Measurements from ENCODE around the gene MRM3. TPM values are rescaled to one million over a fixed set of nuclear protein-coding genes. Genes with fewer than 3 reads are reported as not detected.

The MRM3 gene
- total RNA-seq, 2 experiments from 2014 or later, result 29.5 to 47.1 TPM

DNA sequence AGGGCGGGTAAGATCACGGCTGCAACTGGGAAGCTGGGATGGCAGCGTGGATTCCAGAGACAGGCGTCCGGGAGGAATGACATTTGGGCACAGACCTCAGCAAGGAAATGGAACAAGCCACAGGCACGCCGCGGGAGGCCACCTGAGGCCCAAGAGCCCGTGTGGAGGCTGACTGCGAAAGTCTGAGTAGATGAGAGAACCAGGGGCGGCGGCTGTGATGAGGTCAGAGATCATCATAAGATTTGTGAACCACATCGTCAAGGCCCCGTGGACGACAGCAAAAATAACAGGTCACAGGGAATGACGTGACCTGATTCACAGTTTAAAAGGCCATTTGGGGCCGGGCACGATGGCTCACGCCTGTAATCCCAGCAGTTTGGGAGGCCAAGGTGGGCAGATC is 48.2 kb downstream of the MRM3 start:
- Histone ChIP-seq H3K4me1 (ENCODE audit: insufficient read depth, low read length, poor library complexity, severe bottlenecking) (no peaks in the 10 kb centered on the region), H4K20me1 (ENCODE audit: insufficient read depth, low read length) (no peaks in the 10 kb centered on the region), H2AFZ (ENCODE audit: low read length) (no peak overlapping the region), H3K27ac (ENCODE audit: low read depth, low read length, poor library complexity, severe bottlenecking) (no peak overlapping the region), H3K36me3 (ENCODE audit: insufficient read depth, low read length) (no peaks in the 10 kb centered on the region), H3K4me3 (ENCODE audit: low read depth, low read length, poor library complexity, severe bottlenecking) (no peak overlapping the region), H3K9me2 (ENCODE audit: insufficient read depth, low read length) (no peaks in the 10 kb centered on the region), H3K79me2 (ENCODE audit: insufficient read depth, low read depth, low read length) (no peaks in the 10 kb centered on the region), H3K4me2 (ENCODE audit: low read length) (no peak overlapping the region), H3K9me3 (ENCODE audit: low read length) (no peaks in the 10 kb centered on the region)
- intact Hi-C loops (cut with micrococcal nuclease; ENCODE audit: unreplicated experiment), result no loop called here
- no TSS peak for BruUV-seq (replicated peaks)
- TF ChIP-seq, protein P1, sequence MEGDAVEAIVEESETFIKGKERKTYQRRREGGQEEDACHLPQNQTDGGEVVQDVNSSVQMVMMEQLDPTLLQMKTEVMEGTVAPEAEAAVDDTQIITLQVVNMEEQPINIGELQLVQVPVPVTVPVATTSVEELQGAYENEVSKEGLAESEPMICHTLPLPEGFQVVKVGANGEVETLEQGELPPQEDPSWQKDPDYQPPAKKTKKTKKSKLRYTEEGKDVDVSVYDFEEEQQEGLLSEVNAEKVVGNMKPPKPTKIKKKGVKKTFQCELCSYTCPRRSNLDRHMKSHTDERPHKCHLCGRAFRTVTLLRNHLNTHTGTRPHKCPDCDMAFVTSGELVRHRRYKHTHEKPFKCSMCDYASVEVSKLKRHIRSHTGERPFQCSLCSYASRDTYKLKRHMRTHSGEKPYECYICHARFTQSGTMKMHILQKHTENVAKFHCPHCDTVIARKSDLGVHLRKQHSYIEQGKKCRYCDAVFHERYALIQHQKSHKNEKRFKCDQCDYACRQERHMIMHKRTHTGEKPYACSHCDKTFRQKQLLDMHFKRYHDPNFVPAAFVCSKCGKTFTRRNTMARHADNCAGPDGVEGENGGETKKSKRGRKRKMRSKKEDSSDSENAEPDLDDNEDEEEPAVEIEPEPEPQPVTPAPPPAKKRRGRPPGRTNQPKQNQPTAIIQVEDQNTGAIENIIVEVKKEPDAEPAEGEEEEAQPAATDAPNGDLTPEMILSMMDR (conservative IDR thresholded peaks at IDR 0.05; ENCODE audit: low read length), result no peak
- no peak for TF ChIP-seq EZH2phosphoT487 (IDR thresholded peaks at IDR 0.05; ENCODE audit: borderline replicate concordance, low read depth, low read length)
- POLR2A ChIA-PET, result no interaction called here
- DNase-seq (ENCODE audit: low spot score), result no peak
- CTCF ChIA-PET (ENCODE audit: unreplicated experiment), result no interaction called here

DNA sequence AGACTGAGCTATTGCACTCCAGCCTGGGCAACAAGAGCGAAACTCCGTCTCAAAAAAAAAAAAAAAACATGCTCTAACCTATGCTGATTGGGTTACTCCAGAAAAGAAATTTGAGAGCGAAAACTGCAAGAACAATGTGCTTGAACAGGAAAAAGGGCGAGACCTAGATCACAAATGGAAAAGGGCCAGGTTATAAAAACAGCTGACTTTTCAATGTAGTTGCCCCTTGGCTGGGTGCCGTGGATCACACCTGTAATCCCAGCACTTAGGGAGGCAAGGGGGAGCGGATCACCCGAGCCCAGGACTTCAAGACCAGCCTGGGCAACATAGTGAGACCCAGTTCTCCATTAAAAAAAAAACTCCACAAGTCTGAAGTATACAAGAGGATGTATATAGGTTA is 48.8 kb downstream of the MRM3 start:
- POLR2A ChIA-PET, result no interaction called here
- Histone ChIP-seq H3K27ac (ENCODE audit: low read depth, low read length, poor library complexity, severe bottlenecking) (no peak overlapping the region), H3K79me2 (ENCODE audit: insufficient read depth, low read depth, low read length) (no peaks in the 10 kb centered on the region), H3K9me3 (ENCODE audit: low read length) (no peaks in the 10 kb centered on the region), H3K36me3 (ENCODE audit: insufficient read depth, low read length) (no peaks in the 10 kb centered on the region), H3K9me2 (ENCODE audit: insufficient read depth, low read length) (no peaks in the 10 kb centered on the region), H2AFZ (ENCODE audit: low read length) (no peak overlapping the region), H4K20me1 (ENCODE audit: insufficient read depth, low read length) (no peaks in the 10 kb centered on the region), H3K4me3 (ENCODE audit: low read depth, low read length, poor library complexity, severe bottlenecking) (no peak overlapping the region), H3K4me1 (ENCODE audit: insufficient read depth, low read length, poor library complexity, severe bottlenecking) (no peaks in the 10 kb centered on the region), H3K4me2 (ENCODE audit: low read length) (no peak overlapping the region)
- no peak for DNase-seq (ENCODE audit: low spot score)
- CTCF ChIA-PET (ENCODE audit: unreplicated experiment), result no interaction called here
- BruUV-seq (replicated peaks), result no TSS peak
- intact Hi-C loops (cut with micrococcal nuclease; ENCODE audit: unreplicated experiment), result no loop called here
- TF ChIP-seq, protein P1 (conservative IDR thresholded peaks at IDR 0.05; ENCODE audit: low read length), result no peak
- no peak for TF ChIP-seq EZH2phosphoT487 (IDR thresholded peaks at IDR 0.05; ENCODE audit: borderline replicate concordance, low read depth, low read length)

DNA sequence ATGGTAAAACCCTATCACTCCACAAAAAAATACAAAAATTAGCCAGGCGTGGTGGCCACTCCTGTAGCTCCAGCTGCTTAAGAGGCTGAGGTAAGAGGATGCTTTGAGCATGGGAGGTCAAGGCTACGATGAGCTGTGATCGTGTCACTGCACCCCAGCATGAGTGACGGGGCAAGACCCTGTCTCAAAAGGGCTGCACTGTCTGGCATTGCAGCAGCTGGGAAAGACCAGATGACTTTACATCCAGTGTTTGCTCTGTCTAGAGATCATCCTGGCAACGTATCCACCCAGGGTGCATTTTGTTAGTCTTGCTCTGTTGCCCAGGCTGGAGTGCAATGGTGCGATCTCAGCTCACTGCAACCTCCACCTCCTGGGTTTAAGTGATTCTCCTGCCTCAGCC is 52.0 kb downstream of the MRM3 start:
- Histone ChIP-seq H3K36me3 (ENCODE audit: insufficient read depth, low read length) (no peaks in the 10 kb centered on the region), H2AFZ (ENCODE audit: low read length) (no peak overlapping the region), H3K4me3 (ENCODE audit: low read depth, low read length, poor library complexity, severe bottlenecking) (no peak overlapping the region), H3K79me2 (ENCODE audit: insufficient read depth, low read depth, low read length) (no peaks in the 10 kb centered on the region), H3K27ac (ENCODE audit: low read depth, low read length, poor library complexity, severe bottlenecking) (no peak overlapping the region), H4K20me1 (ENCODE audit: insufficient read depth, low read length) (no peaks in the 10 kb centered on the region), H3K4me2 (ENCODE audit: low read length) (no peak overlapping the region), H3K9me2 (ENCODE audit: insufficient read depth, low read length) (no peaks in the 10 kb centered on the region), H3K9me3 (ENCODE audit: low read length) (no peaks in the 10 kb centered on the region), H3K4me1 (ENCODE audit: insufficient read depth, low read length, poor library complexity, severe bottlenecking) (no peaks in the 10 kb centered on the region)
- POLR2A ChIA-PET, result no interaction called here
- no peak for DNase-seq (ENCODE audit: low spot score)
- no TSS peak for BruUV-seq (replicated peaks)
- TF ChIP-seq EZH2phosphoT487 (IDR thresholded peaks at IDR 0.05; ENCODE audit: borderline replicate concordance, low read depth, low read length), result no peak
- TF ChIP-seq, protein P1 (conservative IDR thresholded peaks at IDR 0.05; ENCODE audit: low read length), result no peak
- intact Hi-C loops (cut with micrococcal nuclease; ENCODE audit: unreplicated experiment), result no loop called here
- CTCF ChIA-PET (ENCODE audit: unreplicated experiment), result no interaction called here
